K562 (cell line): Measurements from ENCODE around the gene FCRL1. TPM values are rescaled to one million over a fixed set of nuclear protein-coding genes. Genes with fewer than 3 reads are reported as not detected.

Source experiments
- ATAC-seq: fragments of 200-7000 bp; cut with Tn5 transposase; 3 replicates; pipeline ENCODE4 v1.9.1; 2020; ENCODE audit warnings: moderate library complexity
- BruUV-seq: library from RNA; stranded (reverse); fragments of 400-500 nt; replicated peaks from 2 replicates; lab custom pipeline; 2021; lab: Mats Ljungman, UMichigan
- CTCF ChIA-PET: fragments of 300-600 bp; formaldehyde crosslinking; extraction: SDS; loops from one replicate; lab custom pipeline; 2021; ENCODE audit warnings: low intra/inter-chr PET ratio; lab: Yijun Ruan, JAX
- POLR2A ChIA-PET: fragments of 300-600, 350-650 bp; sonication (Branson Sonifier 250); formaldehyde crosslinking; extraction: SDS; loops from one replicate; lab custom pipeline; 2021; ENCODE audit warnings: antibody characterized with exemption, inconsistent platforms; lab: Yijun Ruan, JAX
- DNase-seq, 4 experiments: peaks; one replicate each; pipeline versions ENCODE4 v3.0.0 to v3.0.0-alpha.2; 2011 to 2018; ENCODE audit warnings: low spot score in 3 of 4, mixed read lengths in 3 of 4; ENCODE audit errors: extremely low read depth in 1 of 4
- FAIRE-seq: peaks from 2 replicates; lab custom pipeline; 2011; peaks lifted over from hg19 to GRCh38; lab: Jason Lieb, UNC
- H2AFZ ChIP-seq: 2 replicates; pipeline ENCODE4 v1.6.0; 2011; ENCODE audit warnings: low read depth, low read length, control low read depth, inconsistent platforms
- H3K27ac ChIP-seq: fragments of 200-600 bp; 3 replicates; pipeline ENCODE4 v1.8.0; 2011; ENCODE audit warnings: low read depth, mild to moderate bottlenecking, control low read depth, inconsistent platforms, low read length, moderate library complexity, mixed read lengths; ENCODE audit errors: extremely low read depth
- H3K27me3 ChIP-seq, 2 experiments: fragments of 300-600 bp in 1 of 2; 2 replicates in 1 of 2; 3 replicates in 1 of 2; pipeline versions ENCODE4 v1.6.0 to v1.8.0; 2011; ENCODE audit warnings: inconsistent platforms in 2 of 2, low read length in 2 of 2, mild to moderate bottlenecking in 1 of 2, mixed read lengths in 1 of 2, moderate library complexity in 1 of 2; ENCODE audit not compliant: control insufficient read depth in 2 of 2, insufficient read depth in 2 of 2
- H3K36me3 ChIP-seq: fragments of 300-600 bp; 3 replicates; pipeline ENCODE4 v1.8.0; 2011; ENCODE audit warnings: mild to moderate bottlenecking, low read length, inconsistent platforms; ENCODE audit not compliant: control insufficient read depth, insufficient read depth
- H3K4me1 ChIP-seq, 2 experiments: fragments of 200-600 bp in 1 of 2; replicated peaks in 1 of 2; 2 replicates in 1 of 2; 3 replicates in 1 of 2; pipeline versions ENCODE4 v1.5.1 to v1.8.0; 2011; ENCODE audit warnings: inconsistent platforms in 2 of 2, low read length in 2 of 2, mild to moderate bottlenecking in 1 of 2, mixed read lengths in 1 of 2, moderate library complexity in 1 of 2; ENCODE audit not compliant: control insufficient read depth in 2 of 2, insufficient read depth in 2 of 2
- H3K4me2 ChIP-seq: 2 replicates; pipeline ENCODE4 v1.6.1; 2011; ENCODE audit warnings: low read length, control low read depth, inconsistent platforms, mixed read lengths; ENCODE audit not compliant: insufficient read depth
- H3K4me3 ChIP-seq: fragments of 200-600 bp; sonication (generic), shearing (Covaris generic); 2 replicates; pipeline ENCODE4 v1.5.1; 2016; ENCODE audit warnings: control low read depth, inconsistent platforms
- H3K79me2 ChIP-seq: fragments of 200-600 bp; 3 replicates; pipeline ENCODE4 v1.8.0; 2011; ENCODE audit warnings: low read length, inconsistent platforms; ENCODE audit not compliant: control insufficient read depth, insufficient read depth
- H3K9ac ChIP-seq, 2 experiments: 2 replicates each; pipeline versions ENCODE4 v1.6.0 to v1.6.1; 2011; ENCODE audit warnings: low read depth in 2 of 2, low read length in 2 of 2, control low read depth in 1 of 2, inconsistent platforms in 1 of 2, mild to moderate bottlenecking in 1 of 2, mixed read lengths in 1 of 2; ENCODE audit not compliant: insufficient read depth in 1 of 2
- H3K9me1 ChIP-seq: one replicate; pipeline ENCODE4 v1.6.0; 2011; ENCODE audit warnings: inconsistent platforms, mild to moderate bottlenecking, low read length, moderate library complexity; ENCODE audit not compliant: control insufficient read depth, insufficient read depth
- H3K9me3 ChIP-seq: replicated peaks from 2 replicates; pipeline ENCODE4 v1.5.1; 2011; ENCODE audit warnings: low read depth, low read length, inconsistent platforms; ENCODE audit not compliant: control insufficient read depth, insufficient read depth
- H4K20me1 ChIP-seq: replicated peaks from 2 replicates; pipeline ENCODE4 v1.6.1; 2011; ENCODE audit warnings: low read length, inconsistent platforms, mixed read lengths; ENCODE audit not compliant: control insufficient read depth, insufficient read depth
- BCLAF1 ChIP-seq, 2 experiments: fragments of 450-650 bp in 1 of 2; IDR thresholded peaks; 2 replicates each; pipeline ENCODE4 v1.6.1; 2011 to 2017; ENCODE audit warnings: low read depth in 2 of 2, antibody characterized with exemption in 1 of 2, borderline replicate concordance in 1 of 2, low read length in 1 of 2, mild to moderate bottlenecking in 1 of 2, mixed read lengths in 1 of 2; ENCODE audit not compliant: control insufficient read depth in 1 of 2
- ETS2 ChIP-seq: IDR thresholded peaks from 2 replicates; pipeline ENCODE4 v1.6.1; 2016; ENCODE audit warnings: borderline replicate concordance, missing genetic modification characterization, mild to moderate bottlenecking, moderate library complexity, missing compliant biosample characterization; ENCODE audit not compliant: poor library complexity, severe bottlenecking
- HMG20B ChIP-seq: fragments of 250-450 bp; sonication (Bioruptor Pico); IDR thresholded peaks from 2 replicates; pipeline ENCODE4 v1.5.0; 2021; ENCODE audit warnings: mild to moderate bottlenecking
- HMGXB4 ChIP-seq: sonication (generic); formaldehyde crosslinking; IDR thresholded peaks from 2 replicates; pipeline ENCODE4 v1.8.1; 2023; ENCODE audit warnings: mild to moderate bottlenecking, missing genetic modification reagents
- HNRNPUL1 ChIP-seq: fragments of 200-400 bp; formaldehyde crosslinking; IDR thresholded peaks from 2 replicates; pipeline ENCODE4 v1.6.1; 2017; ENCODE audit warnings: low read length
- SMARCA4 ChIP-seq: fragments of 450-650 bp; IDR thresholded peaks from 2 replicates; pipeline ENCODE4 v1.6.1; 2016
- SP1 ChIP-seq: sonication (generic); formaldehyde crosslinking; IDR thresholded peaks from 2 replicates; pipeline ENCODE4 v1.8.1; 2022; ENCODE audit warnings: mild to moderate bottlenecking, missing genetic modification reagents
- WHSC1 ChIP-seq: IDR thresholded peaks from one replicate; pipeline ENCODE4 v1.6.1; 2012; ENCODE audit warnings: low read length, control low read depth, inconsistent platforms
- ZNF197 ChIP-seq: fragments of 200-800 bp; sonication (Bioruptor generic); IDR thresholded peaks from 2 replicates; pipeline ENCODE4 v1.6.1; 2016; ENCODE audit warnings: low read depth, missing genetic modification characterization, missing compliant biosample characterization
- WGBS: fragments of 100-300 bp; shearing (Covaris generic); methylation state at CpG from one replicate; pipeline ENCODE4 v1.1.6; 2016; ENCODE audit warnings: low coverage, mixed read lengths; ENCODE audit not compliant: insufficient coverage; ENCODE audit errors: missing lambda C conversion rate; 5-methylcytosine and 5-hydroxymethylcytosine counted together
- in situ Hi-C: fragments of 300-500 bp; cut with MboI; formaldehyde crosslinking; loops from 4 replicates; pipeline ENCODE4 v1.15.0; 2018; ENCODE audit warnings: inconsistent platforms, mixed read lengths
- intact Hi-C: fragments of 100-400 bp; cut with micrococcal nuclease; formaldehyde crosslinking; loops from 2 replicates; pipeline ENCODE4 v1.14.2; 2022
- polyA plus RNA-seq, 8 experiments: library from polyadenylated mRNA; depleted of rRNA in 4 of 8; stranded (reverse) in 5 of 8; unstranded in 3 of 8; fragments of >200 nt; fragmentation: Nextera tagmentation in 2 of 8; fragmentation: Illumina TruSeq in 1 of 8; extraction: Ambion mirVana in 2 of 8; extraction: Trizol in 1 of 8; gene quantifications; 2 replicates each; pipeline versions ENCODE4 v1.2.1 to v1.2.3, GENCODE V29; 2011 to 2014; ENCODE audit warnings: inconsistent platforms in 1 of 8, missing spikeins in 1 of 8
- total RNA-seq, 7 experiments: library from RNA; depleted of rRNA in 6 of 7; stranded (reverse); fragments of >200 nt in 6 of 7; fragmentation: Illumina TruSeq in 2 of 7; extraction: Trizol in 2 of 7; gene quantifications; 2 replicates each; pipeline versions ENCODE4 v1.2.1 to v1.2.3, GENCODE V29; 2011 to 2021; ENCODE audit warnings: low replicate concordance in 1 of 7
- TF ChIP-seq, protein P1 (sequence below): fragments of 250-450 bp; sonication (Bioruptor Pico); IDR thresholded peaks from 2 replicates; pipeline ENCODE4 v1.4.0; 2020; ENCODE audit warnings: mild to moderate bottlenecking
- TF ChIP-seq, protein P2 (sequence below): sonication (generic); formaldehyde crosslinking; IDR thresholded peaks from 2 replicates; pipeline ENCODE4 v1.8.0; 2022; ENCODE audit warnings: mild to moderate bottlenecking, missing genetic modification reagents
- TF ChIP-seq, protein P3 (sequence below): fragments of 450-650 bp; IDR thresholded peaks from 2 replicates; pipeline ENCODE4 v1.6.1; 2018; ENCODE audit warnings: mild to moderate bottlenecking, low read depth; ENCODE audit not compliant: partially characterized antibody

Gene FCRL1
- total and polyA plus RNA-seq, 9 of the 15 experiments (the other 6 are each of a cell fraction or from before 2014, with no cell fraction given) = not detected

GRCh38 chr1:157776971-157777391 is 42.9 kb downstream of the FCRL1 start, which contains the start of gene FCRL2:
TSS of gene FCRL2 (minus strand) at chr1:157777132. CDS start at chr1:157777073, 59 bp downstream.
- DNase-seq (no peak), FAIRE-seq (no peak), ATAC-seq (no peak)
- H3K9me3 ChIP-seq = no peaks in the 10 kb centered on the region
- no peak within 1 kb of the TSS for H3K4me2 ChIP-seq
- no TSS peak for BruUV-seq
- no peaks in the 10 kb centered on the region for H3K4me1 ChIP-seq
- CTCF ChIA-PET = no interaction called here
- no peak within 1 kb of the TSS for H3K4me3 ChIP-seq
- 6% methylated on average over 1 of the region's 1 CpG for WGBS
- no peak within 1 kb of the TSS for H2AFZ ChIP-seq
- H3K9ac ChIP-seq = no peak within 1 kb of the TSS
- POLR2A ChIA-PET = no interaction called here
- H4K20me1 ChIP-seq = no peaks in the 10 kb centered on the region
- H3K79me2 ChIP-seq = no peaks in the 10 kb centered on the region
- no peaks in the 10 kb centered on the region for H3K36me3 ChIP-seq
- in situ Hi-C loops = no loop called here
- no peaks in the 10 kb centered on the region for H3K9me1 ChIP-seq
- no peaks in the 10 kb centered on the region for H3K27me3 ChIP-seq
- H3K27ac ChIP-seq = no peak within 1 kb of the TSS
- intact Hi-C loops = no loop called here
- TF ChIP-seq SP1 = no peak
- no peak for TF ChIP-seq BCLAF1 (IDR thresholded peaks at IDR 0.05; ENCODE audit: borderline replicate concordance in 1 of 2, control insufficient read depth in 1 of 2, low read depth in 2 of 2, low read length in 1 of 2)
- TF ChIP-seq ETS2 (tag) = no peak
- TF ChIP-seq WHSC1 = no peak
- TF ChIP-seq, protein P1, sequence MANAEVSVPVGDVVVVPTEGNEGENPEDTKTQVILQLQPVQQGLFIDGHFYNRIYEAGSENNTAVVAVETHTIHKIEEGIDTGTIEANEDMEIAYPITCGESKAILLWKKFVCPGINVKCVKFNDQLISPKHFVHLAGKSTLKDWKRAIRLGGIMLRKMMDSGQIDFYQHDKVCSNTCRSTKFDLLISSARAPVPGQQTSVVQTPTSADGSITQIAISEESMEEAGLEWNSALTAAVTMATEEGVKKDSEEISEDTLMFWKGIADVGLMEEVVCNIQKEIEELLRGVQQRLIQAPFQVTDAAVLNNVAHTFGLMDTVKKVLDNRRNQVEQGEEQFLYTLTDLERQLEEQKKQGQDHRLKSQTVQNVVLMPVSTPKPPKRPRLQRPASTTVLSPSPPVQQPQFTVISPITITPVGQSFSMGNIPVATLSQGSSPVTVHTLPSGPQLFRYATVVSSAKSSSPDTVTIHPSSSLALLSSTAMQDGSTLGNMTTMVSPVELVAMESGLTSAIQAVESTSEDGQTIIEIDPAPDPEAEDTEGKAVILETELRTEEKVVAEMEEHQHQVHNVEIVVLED = no peak
- TF ChIP-seq HMG20B (CRISPR knock-in tag) = no peak
- no peak for TF ChIP-seq SMARCA4
- TF ChIP-seq, protein P2, sequence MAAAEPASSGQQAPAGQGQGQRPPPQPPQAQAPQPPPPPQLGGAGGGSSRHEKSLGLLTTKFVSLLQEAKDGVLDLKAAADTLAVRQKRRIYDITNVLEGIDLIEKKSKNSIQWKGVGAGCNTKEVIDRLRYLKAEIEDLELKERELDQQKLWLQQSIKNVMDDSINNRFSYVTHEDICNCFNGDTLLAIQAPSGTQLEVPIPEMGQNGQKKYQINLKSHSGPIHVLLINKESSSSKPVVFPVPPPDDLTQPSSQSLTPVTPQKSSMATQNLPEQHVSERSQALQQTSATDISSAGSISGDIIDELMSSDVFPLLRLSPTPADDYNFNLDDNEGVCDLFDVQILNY (CRISPR knock-in tag) = no peak
- no peak for TF ChIP-seq ZNF197 (CRISPR knock-in tag)
- TF ChIP-seq, protein P3, sequence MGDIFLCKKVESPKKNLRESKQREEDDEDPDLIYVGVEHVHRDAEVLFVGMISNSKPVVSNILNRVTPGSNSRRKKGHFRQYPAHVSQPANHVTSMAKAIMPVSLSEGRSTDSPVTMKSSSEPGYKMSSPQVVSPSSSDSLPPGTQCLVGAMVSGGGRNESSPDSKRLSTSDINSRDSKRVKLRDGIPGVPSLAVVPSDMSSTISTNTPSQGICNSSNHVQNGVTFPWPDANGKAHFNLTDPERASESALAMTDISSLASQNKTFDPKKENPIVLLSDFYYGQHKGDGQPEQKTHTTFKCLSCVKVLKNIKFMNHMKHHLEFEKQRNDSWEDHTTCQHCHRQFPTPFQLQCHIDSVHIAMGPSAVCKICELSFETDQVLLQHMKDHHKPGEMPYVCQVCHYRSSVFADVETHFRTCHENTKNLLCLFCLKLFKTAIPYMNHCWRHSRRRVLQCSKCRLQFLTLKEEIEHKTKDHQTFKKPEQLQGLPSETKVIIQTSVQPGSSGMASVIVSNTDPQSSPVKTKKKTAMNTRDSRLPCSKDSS = no peak
- TF ChIP-seq HNRNPUL1 = no peak
- no peak for TF ChIP-seq HMGXB4 (CRISPR knock-in tag)
